Panc1 (cell line): ENCODE results near the gene PBRM1.

Experiments used
- POLR2AphosphoS5 ChIP-seq: IDR thresholded peaks from 2 replicates; pipeline ENCODE4 v1.6.1; 2012; ENCODE audit warnings: mild to moderate bottlenecking, low read depth, low read length, moderate library complexity
- TF ChIP-seq, protein P1 (sequence below): fragments of 450-650 bp; IDR thresholded peaks from 2 replicates; pipeline ENCODE4 v1.5.1; 2017; ENCODE audit warnings: mild to moderate bottlenecking

DNA sequence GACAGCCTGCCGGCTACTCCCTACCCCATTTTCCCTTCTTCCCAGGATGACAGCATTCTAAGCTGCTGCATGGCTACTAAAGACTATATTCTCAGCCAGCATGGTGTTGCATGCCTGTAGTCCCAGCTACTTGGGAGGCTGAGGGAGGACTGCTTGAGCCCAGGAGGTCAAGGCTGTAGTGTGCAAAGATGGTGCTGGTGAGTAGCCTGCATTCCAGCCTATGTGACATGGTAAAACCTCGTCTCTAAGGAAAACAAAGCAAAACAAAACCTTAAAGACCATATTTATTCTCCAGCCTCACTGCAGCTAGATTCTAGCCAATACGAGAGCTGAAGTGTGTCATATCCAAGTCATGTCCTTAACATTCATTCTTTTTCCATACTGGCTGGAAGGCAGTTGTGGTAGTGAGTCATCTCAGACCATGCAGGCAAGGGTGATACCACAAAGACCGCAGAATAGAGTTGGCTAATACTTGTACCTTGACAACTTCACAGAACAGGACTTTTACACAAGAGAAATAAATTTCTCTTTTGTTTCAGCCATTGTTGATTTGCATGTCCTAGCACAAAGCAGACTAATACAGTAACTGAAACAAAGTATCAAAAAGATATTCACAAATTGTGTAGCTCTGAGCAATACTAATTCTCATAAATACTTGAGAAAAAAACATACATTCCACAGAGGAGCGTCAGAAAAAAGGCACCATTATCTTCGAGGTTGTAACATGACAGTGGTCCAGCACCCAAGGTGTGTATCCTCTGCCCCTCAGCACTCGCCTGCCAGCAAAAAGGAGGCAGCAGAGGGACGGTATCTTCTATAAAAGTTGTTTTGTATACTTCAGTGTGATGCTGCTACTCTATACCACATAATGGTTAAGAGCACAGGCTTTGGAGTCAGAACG lies 14.8 kb downstream of the PBRM1 start:
- TF ChIP-seq, protein P1, sequence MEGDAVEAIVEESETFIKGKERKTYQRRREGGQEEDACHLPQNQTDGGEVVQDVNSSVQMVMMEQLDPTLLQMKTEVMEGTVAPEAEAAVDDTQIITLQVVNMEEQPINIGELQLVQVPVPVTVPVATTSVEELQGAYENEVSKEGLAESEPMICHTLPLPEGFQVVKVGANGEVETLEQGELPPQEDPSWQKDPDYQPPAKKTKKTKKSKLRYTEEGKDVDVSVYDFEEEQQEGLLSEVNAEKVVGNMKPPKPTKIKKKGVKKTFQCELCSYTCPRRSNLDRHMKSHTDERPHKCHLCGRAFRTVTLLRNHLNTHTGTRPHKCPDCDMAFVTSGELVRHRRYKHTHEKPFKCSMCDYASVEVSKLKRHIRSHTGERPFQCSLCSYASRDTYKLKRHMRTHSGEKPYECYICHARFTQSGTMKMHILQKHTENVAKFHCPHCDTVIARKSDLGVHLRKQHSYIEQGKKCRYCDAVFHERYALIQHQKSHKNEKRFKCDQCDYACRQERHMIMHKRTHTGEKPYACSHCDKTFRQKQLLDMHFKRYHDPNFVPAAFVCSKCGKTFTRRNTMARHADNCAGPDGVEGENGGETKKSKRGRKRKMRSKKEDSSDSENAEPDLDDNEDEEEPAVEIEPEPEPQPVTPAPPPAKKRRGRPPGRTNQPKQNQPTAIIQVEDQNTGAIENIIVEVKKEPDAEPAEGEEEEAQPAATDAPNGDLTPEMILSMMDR: no peak
- no peak for TF ChIP-seq POLR2AphosphoS5
